Measurements from ENCODE around the gene TNFAIP2. TPM values are rescaled to one million over a fixed set of nuclear protein-coding genes. Genes with fewer than 3 reads are reported as not detected.
"Not testable (repeated sequence)": the region's sequence is repeated elsewhere in the genome, so short reads cannot be mapped to it uniquely, and the experiment has no call there.

TNFAIP2 gene
- polyA plus RNA-seq, 10 donors: 38.5 to 82.1 (median 53.0) TPM

- DNase-seq: no peak
Measured at GRCh38 chr14:103149351-103150237, 26.3 kb downstream of the TNFAIP2 start.

DNA sequence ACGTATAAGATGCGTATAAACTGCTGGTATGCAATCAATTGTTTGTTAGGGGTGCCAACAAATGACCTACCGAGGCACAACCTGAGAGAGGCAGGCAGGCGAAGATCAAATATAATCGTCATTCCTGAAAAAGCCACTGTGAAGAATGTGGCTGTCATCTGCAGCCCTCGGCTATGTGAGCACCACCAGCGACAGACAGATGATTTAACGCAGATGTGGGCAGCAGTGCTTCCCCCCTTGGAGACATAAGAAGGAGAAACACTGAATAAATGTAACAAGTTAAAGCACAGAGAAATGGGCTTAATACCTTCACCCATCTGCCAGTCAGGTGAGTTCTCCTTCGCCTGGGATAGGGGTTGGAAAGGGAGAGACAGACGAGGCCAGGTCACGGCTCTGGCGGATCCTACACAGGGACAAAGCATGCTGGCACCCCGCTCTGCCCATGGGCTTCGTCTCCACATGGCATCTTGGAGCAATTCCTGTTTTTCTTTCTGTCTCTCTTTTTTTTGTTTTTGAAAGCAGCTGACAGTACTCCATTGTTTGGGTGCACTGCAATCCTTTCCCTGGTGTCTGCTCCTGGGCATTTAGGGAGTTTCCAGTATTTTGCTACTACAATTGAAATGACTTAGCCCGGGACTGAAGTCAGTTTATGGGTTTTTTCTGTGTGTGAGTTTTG, 28.1 kb downstream of the TNFAIP2 start:
- no peak for DNase-seq

GRCh38 chr14:103155010-103155409, 31.7 kb downstream of the TNFAIP2 start:
- peak in 1 of 3 donors; percentile 15 for DNase-seq

DNA sequence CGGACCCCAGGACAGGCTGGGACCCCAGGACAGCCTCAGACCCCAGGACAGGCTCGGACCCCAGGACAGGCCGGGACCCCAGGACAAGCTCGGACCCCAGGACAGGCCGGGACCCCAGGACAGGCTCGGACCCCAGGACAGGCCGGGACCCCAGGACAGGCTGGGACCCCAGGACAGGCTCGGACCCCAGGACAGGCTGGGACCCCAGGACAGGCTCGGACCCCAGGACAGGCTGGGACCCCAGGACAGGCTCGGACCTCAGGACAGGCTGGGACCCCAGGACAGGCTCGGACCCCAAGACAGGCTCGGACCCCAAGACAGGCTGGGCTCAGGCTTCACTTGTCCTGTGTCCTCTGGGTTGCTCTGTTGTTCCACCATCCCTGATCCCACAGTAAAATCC, 32.2 kb downstream of the TNFAIP2 start:
- not testable (repeated sequence) for DNase-seq

DNA sequence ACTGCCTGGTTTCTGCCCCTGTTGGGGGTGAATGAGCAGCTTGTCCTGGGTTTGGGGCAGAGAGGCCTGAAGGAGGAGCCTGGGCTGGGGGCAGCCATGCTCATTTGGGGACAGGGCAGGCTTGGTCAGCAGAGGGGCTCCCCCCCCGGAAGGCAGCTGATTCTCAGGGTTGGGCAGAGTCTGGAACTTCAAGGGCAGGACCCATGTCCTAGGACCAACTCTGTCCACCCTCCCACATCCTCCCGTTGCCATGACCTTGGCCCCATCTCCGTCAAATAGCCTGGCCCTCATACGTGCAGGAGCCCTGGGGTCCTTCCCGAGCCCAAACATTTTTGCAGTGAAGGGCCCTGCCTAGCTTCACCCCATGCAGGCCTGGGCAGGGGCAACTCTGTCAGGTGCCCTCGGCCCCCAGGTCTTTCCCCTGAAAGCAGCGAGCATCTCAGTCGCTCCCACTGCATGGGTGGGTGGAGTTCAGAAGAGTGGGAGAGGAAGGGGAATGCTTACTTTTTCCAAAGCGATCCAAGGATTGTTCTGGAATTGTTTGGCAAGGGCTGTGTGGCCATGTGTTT, 32.6 kb downstream of the TNFAIP2 start:
- peak in 1 of 3 donors; percentile 37 for DNase-seq

- DNase-seq: peak in 1 of 3 donors; percentile 22
Measured at GRCh38 chr14:103156651-103157378, 33.6 kb downstream of the TNFAIP2 start.

DNA sequence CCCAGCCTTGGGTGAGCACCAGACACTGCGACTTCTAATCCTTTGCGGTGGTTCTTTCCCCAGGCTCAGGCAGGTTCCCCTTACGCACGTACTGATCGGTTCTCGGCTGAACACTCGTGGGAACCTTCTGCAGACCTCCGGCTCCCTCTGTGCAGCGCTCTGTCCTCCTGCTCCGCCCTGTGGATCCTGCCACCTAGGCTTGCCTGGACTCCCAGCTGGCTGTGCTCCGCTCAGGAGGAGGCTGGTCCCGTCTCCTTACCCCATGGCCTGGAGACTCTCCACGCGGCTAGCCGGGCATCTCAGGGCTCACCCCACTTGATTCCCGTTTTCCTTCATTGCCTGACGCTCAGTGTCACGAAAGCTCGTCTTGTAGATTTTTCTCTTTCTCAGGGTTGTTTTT, 34.7 kb downstream of the TNFAIP2 start:
- no peak for DNase-seq

DNA sequence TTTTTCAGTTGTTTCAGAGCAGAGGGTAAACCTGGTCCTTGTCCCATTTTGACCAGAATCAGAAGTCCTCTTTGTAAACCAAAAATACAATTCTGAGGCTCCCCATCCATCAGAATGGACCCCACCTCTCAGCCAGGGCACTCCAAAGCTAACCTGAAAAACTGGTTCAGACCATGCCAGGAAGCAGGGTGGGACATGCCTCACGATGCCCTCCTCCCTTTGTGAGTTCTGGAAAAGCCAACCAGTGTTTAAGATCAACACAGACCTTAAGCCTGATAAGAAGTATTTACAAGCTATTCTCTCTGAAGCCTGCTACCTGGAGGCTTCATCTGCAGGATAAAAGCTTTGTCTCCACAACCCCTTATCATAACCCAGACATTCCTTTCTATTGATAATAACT, 35.4 kb downstream of the TNFAIP2 start:
- DNase-seq: no peak

DNA sequence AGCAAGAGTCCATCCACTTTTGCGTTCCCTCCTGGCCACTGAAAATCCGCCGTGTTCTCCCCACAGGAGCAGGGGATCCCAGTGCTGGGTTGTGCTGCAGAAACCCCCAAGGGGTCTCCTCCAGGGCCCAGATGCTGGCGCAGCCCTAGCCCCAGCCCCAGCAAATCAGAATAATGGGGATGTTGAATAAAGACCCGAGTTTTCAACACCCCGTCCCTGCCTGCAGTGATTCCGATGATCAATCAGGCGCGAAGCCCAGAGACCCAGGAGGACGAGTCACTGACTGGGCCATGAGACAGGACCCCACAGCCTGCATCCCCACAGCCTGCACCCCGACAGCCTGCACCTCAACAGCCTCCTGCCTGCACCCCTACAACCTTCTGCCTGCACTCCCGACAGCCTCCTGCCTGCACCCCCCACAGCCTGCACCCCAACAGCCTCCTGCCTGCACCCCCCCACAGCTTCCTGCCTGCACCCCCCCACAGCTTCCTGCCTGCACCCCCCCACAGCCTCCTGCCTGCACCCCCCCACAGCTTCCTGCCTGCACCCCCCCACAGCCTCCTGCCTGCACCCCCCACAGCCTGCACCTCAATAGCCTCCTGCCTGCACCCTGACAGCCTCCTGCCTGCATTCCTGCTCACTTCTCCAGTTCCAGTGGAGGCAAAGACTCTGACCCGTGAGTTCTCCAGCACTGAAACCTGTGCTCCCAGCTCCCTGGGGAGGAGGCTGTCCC, 37.2 kb downstream of the TNFAIP2 start:
- no peak for DNase-seq

- DNase-seq: no peak
Measured at GRCh38 chr14:103161054-103161397, 37.8 kb downstream of the TNFAIP2 start.

GRCh38 chr14:103163199-103163598, 39.9 kb downstream of the TNFAIP2 start:
- DNase-seq: no peak

- no peak for DNase-seq
Measured at GRCh38 chr14:103164006-103164405, 40.7 kb downstream of the TNFAIP2 start.

GRCh38 chr14:103164779-103165178, 41.5 kb downstream of the TNFAIP2 start:
- DNase-seq: no peak

DNA sequence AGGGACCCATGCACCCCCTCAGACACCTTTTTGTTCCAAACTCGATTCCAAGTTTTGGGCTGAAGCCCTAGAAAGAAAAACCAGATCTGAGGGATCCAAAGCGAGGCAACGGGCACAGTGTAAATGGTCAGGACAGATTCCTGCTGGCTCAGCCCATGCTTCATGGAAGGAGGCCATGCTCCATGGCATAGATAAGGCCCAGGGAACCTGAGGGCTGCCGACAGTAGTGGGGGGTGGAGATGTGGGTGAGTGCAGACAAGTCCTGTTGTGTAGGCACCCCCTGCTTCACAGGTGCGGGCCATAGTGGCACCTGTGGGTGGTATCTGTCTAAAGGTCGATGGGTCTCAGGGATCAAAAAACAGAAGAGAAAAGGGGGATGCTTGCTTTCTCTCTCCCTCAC, 42.1 kb downstream of the TNFAIP2 start:
- no peak for DNase-seq

- DNase-seq: no peak
Measured at GRCh38 chr14:103169954-103170353, 46.7 kb downstream of the TNFAIP2 start.

GRCh38 chr14:103171206-103171605, 47.9 kb downstream of the TNFAIP2 start:
- not testable (repeated sequence) for DNase-seq

DNA sequence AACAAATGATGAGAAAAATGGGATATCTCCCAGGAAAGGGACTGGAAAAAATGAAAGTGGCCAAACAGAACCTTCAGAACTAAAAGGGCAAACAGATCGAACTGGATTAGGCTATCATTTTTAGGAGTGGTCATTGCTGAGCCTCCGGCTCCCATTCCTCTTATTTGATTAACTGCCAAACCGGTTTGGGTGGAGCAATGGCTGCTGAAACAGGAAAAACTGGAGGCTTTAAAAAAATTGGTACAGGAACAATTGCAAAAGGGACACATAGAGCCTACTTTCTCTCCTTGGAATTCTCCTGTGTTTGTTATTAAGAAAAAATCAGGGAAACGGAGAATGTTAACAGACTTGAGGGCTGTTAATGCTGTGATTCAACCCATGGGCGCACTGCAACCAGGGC, 49.7 kb downstream of the TNFAIP2 start:
- no peak for DNase-seq

- not testable (repeated sequence) for DNase-seq
Measured at GRCh38 chr14:103173887-103174286, 50.6 kb downstream of the TNFAIP2 start.

GRCh38 chr14:103176176-103176575, 52.9 kb downstream of the TNFAIP2 start:
- DNase-seq: not testable (repeated sequence)

GRCh38 chr14:103177376-103177775, 54.1 kb downstream of the TNFAIP2 start:
- DNase-seq: no peak

DNA sequence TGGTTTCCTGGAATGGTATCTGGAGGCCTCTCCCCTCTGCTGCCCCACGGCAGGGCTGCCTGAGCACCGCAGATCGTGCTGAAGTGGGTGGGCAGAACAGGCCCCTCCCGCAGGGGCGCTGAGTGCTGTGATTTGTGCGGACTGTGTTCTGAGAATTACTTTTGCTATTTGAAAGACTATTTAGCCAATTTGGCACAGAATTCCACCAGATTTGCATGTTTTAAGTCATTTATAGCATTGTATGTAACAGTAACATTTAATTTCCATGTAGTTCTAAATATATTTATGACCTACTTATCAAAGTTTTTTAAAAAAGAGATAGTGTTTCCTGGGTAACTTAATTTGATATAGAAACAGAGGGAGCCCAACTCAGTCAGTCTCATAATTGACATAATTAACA, 55.3 kb downstream of the TNFAIP2 start:
- no peak for DNase-seq

All from muscle of back (tissue), 11 donors.